ENCODE data around the gene SARS1.

SARS1 gene

GRCh38 chr1:109248797-109249629, 35.3 kb downstream of the SARS1 start, which contains the start of gene CELSR2:
TSS of gene CELSR2 (plus strand) at chr1:109249539. CDS start at chr1:109250080, 541 bp downstream.
- peak in 1 of 2 donors; percentile 16 for DNase-seq (ENCODE audit: low read depth in 2 of 2, low spot score in 1 of 2)

- DNase-seq (ENCODE audit: low read depth in 2 of 2, low spot score in 1 of 2), result no peak
Measured at GRCh38 chr1:109249654-109250401, 36.1 kb downstream of the SARS1 start.

GRCh38 chr1:109250454-109251276, 36.9 kb downstream of the SARS1 start:
- no peak for DNase-seq (ENCODE audit: low read depth in 2 of 2, low spot score in 1 of 2)

GRCh38 chr1:109251277-109252166, 37.8 kb downstream of the SARS1 start:
- no peak for DNase-seq (ENCODE audit: low read depth in 2 of 2, low spot score in 1 of 2)

- DNase-seq (ENCODE audit: low read depth in 2 of 2, low spot score in 1 of 2), result no peak
Measured at GRCh38 chr1:109252167-109252892, 38.6 kb downstream of the SARS1 start.

- DNase-seq (ENCODE audit: low read depth in 2 of 2, low spot score in 1 of 2), result no peak
Measured at GRCh38 chr1:109252893-109253802, 39.4 kb downstream of the SARS1 start.

GRCh38 chr1:109253803-109254620, 40.3 kb downstream of the SARS1 start:
- no peak for DNase-seq (ENCODE audit: low read depth in 2 of 2, low spot score in 1 of 2)

- no peak for DNase-seq (ENCODE audit: low read depth in 2 of 2, low spot score in 1 of 2)
Measured at GRCh38 chr1:109254621-109255096, 40.9 kb downstream of the SARS1 start.

- DNase-seq (ENCODE audit: low read depth in 2 of 2, low spot score in 1 of 2), result no peak
Measured at GRCh38 chr1:109255097-109255651, 41.5 kb downstream of the SARS1 start.

GRCh38 chr1:109255678-109256077, 42.0 kb downstream of the SARS1 start:
- no peak for DNase-seq (ENCODE audit: low read depth in 2 of 2, low spot score in 1 of 2)

GRCh38 chr1:109256085-109256484, 42.4 kb downstream of the SARS1 start:
- no peak for DNase-seq (ENCODE audit: low read depth in 2 of 2, low spot score in 1 of 2)

GRCh38 chr1:109256971-109257681, 43.4 kb downstream of the SARS1 start:
- DNase-seq (ENCODE audit: low read depth in 2 of 2, low spot score in 1 of 2), result no peak

GRCh38 chr1:109257682-109258421, 44.1 kb downstream of the SARS1 start:
- DNase-seq (ENCODE audit: low read depth in 2 of 2, low spot score in 1 of 2), result no peak

- DNase-seq (ENCODE audit: low read depth in 2 of 2, low spot score in 1 of 2), result no peak
Measured at GRCh38 chr1:109258481-109259466, 45.1 kb downstream of the SARS1 start.

Data from stimulated activated CD8-positive, alpha-beta memory T cell treated with anti-CD3 and anti-CD28 coated beads, Interleukin-4, amount 100 ng/mL, for 1 hour (primary cell).